Suprapubic skin (tissue), 4 donors: Measurements from ENCODE around the gene UBE2QL1. TPM values are rescaled to one million over a fixed set of nuclear protein-coding genes. Genes with fewer than 3 reads are reported as not detected.

Experiments used
- DNase-seq, 2 donors: peaks; one replicate each; pipeline ENCODE4 v3.0.0-alpha.2; 2019; ENCODE audit warnings: low spot score in 2 of 2
- H3K27ac ChIP-seq: fragments of 200-600 bp; sonication (generic); one replicate; pipeline ENCODE4 v1.5.1; 2019
- H3K27me3 ChIP-seq: fragments of 200-600 bp; sonication (generic); one replicate; pipeline ENCODE4 v1.5.1; 2019
- H3K36me3 ChIP-seq: fragments of 200-600 bp; sonication (generic); one replicate; pipeline ENCODE4 v1.5.1; 2019
- H3K4me1 ChIP-seq: fragments of 200-600 bp; sonication (generic); one replicate; pipeline ENCODE4 v1.5.1; 2019
- H3K4me3 ChIP-seq: fragments of 200-600 bp; sonication (generic); one replicate; pipeline ENCODE4 v1.5.1; 2019; ENCODE audit warnings: mild to moderate bottlenecking
- H3K9me3 ChIP-seq: fragments of 200-600 bp; sonication (generic); one replicate; pipeline ENCODE4 v1.5.1; 2019
- CTCF ChIP-seq, 2 donors: fragments of 200-600 bp in 1 of 2; fragments of 450-650 bp in 1 of 2; sonication (generic) in 1 of 2; IDR thresholded peaks; one replicate each; pipeline ENCODE4 v1.5.1; 2016 to 2019; ENCODE audit warnings: antibody characterized with exemption in 2 of 2, mild to moderate bottlenecking in 1 of 2, moderate library complexity in 1 of 2
- EP300 ChIP-seq: sonication (generic); formaldehyde crosslinking; IDR thresholded peaks from one replicate; pipeline ENCODE4 v1.6.1; 2017; ENCODE audit warnings: antibody characterized with exemption
- POLR2A ChIP-seq, 2 donors: fragments of 450-650 bp; IDR thresholded peaks; one replicate each; pipeline ENCODE4 v1.6.1; 2017; ENCODE audit warnings: antibody characterized with exemption in 2 of 2, mild to moderate bottlenecking in 2 of 2, moderate library complexity in 2 of 2
- POLR2AphosphoS5 ChIP-seq, 3 donors: sonication (generic); formaldehyde crosslinking; IDR thresholded peaks; one replicate each; pipeline ENCODE4 v1.6.1; 2017; ENCODE audit warnings: antibody characterized with exemption in 3 of 3
- WGBS: methylation state at CpG from one replicate; pipeline ENCODE4 v1.1.5; 2018; 5-methylcytosine and 5-hydroxymethylcytosine counted together
- total RNA-seq, 4 donors: library from RNA; depleted of rRNA; stranded (reverse); fragments of >200 nt; gene quantifications; one replicate each; pipeline ENCODE4 v1.1.0, GENCODE V29; 2016

Gene UBE2QL1
- total RNA-seq, 4 donors from 2014 or later, result 1.1 to 5.0 (median 3.2) TPM

- H3K4me3 ChIP-seq, result no peak overlapping the region
- no peak for DNase-seq
- 80% methylated on average over 16 of the region's 17 CpGs for WGBS
- H3K36me3 ChIP-seq, result no peaks in the 10 kb centered on the region
- TF ChIP-seq CTCF (IDR thresholded peaks at IDR 0.05) (no peak), EP300 (no peak), POLR2AphosphoS5 (IDR thresholded peaks at IDR 0.05) (no peak), POLR2A (IDR thresholded peaks at IDR 0.05) (no peak)
- H3K4me1 ChIP-seq, result no peaks in the 10 kb centered on the region
- peaks cover 8% of the 10 kb centered on the region for H3K27me3 ChIP-seq
- H3K9me3 ChIP-seq, result no peaks in the 10 kb centered on the region
- H3K27ac ChIP-seq, result no peak overlapping the region
Measured at GRCh38 chr5:6461793-6462650, 13.4 kb downstream of the UBE2QL1 start.

GRCh38 chr5:6462671-6463070 lies 14.0 kb downstream of the UBE2QL1 start:
- no peak overlapping the region for H3K27ac ChIP-seq
- WGBS, result 91% methylated on average over 7 of the region's 7 CpGs
- H3K9me3 ChIP-seq, result no peaks in the 10 kb centered on the region
- H3K27me3 ChIP-seq, result peaks cover 8% of the 10 kb centered on the region
- DNase-seq, result no peak
- no peaks in the 10 kb centered on the region for H3K36me3 ChIP-seq
- TF ChIP-seq POLR2AphosphoS5 (IDR thresholded peaks at IDR 0.05), result no peak
- TF ChIP-seq POLR2A (IDR thresholded peaks at IDR 0.05), result no peak
- TF ChIP-seq EP300, result no peak
- no peak for TF ChIP-seq CTCF (IDR thresholded peaks at IDR 0.05)
- no peaks in the 10 kb centered on the region for H3K4me1 ChIP-seq
- H3K4me3 ChIP-seq, result no peak overlapping the region

GRCh38 chr5:6464441-6464840 lies 15.8 kb downstream of the UBE2QL1 start:
- no peaks in the 10 kb centered on the region for H3K9me3 ChIP-seq
- no peak overlapping the region for H3K4me3 ChIP-seq
- no peaks in the 10 kb centered on the region for H3K4me1 ChIP-seq
- H3K27ac ChIP-seq, result no peak overlapping the region
- H3K36me3 ChIP-seq, result no peaks in the 10 kb centered on the region
- WGBS, result 83% methylated on average over 6 of the region's 6 CpGs
- peaks cover 8% of the 10 kb centered on the region for H3K27me3 ChIP-seq
- no peak for TF ChIP-seq EP300
- no peak for TF ChIP-seq CTCF (IDR thresholded peaks at IDR 0.05)
- no peak for TF ChIP-seq POLR2A (IDR thresholded peaks at IDR 0.05)
- no peak for TF ChIP-seq POLR2AphosphoS5 (IDR thresholded peaks at IDR 0.05)
- DNase-seq, result no peak

- Histone ChIP-seq H3K27ac (no peak overlapping the region), H3K27me3 (peaks cover 8% of the 10 kb centered on the region), H3K36me3 (no peaks in the 10 kb centered on the region), H3K9me3 (no peaks in the 10 kb centered on the region), H3K4me1 (no peaks in the 10 kb centered on the region), H3K4me3 (no peak overlapping the region)
- WGBS, result 75% methylated on average over 25 of the region's 28 CpGs
- no peak for DNase-seq
- TF ChIP-seq POLR2A (IDR thresholded peaks at IDR 0.05) (no peak), CTCF (IDR thresholded peaks at IDR 0.05) (no peak), POLR2AphosphoS5 (IDR thresholded peaks at IDR 0.05) (no peak), EP300 (no peak)
Measured at GRCh38 chr5:6465831-6466790, 17.5 kb downstream of the UBE2QL1 start.
